Germinal center (tissue), 1 donor: ENCODE data around the gene NDN.
"Not testable (repeated sequence)": the region's sequence is repeated elsewhere in the genome, so short reads cannot be mapped to it uniquely, and the experiment has no call there.

ENCODE experiments used
- DNase-seq: peaks from one replicate; pipeline ENCODE4 v3.0.0; 2012; ENCODE audit warnings: mixed read lengths, low spot score

The NDN gene

DNA sequence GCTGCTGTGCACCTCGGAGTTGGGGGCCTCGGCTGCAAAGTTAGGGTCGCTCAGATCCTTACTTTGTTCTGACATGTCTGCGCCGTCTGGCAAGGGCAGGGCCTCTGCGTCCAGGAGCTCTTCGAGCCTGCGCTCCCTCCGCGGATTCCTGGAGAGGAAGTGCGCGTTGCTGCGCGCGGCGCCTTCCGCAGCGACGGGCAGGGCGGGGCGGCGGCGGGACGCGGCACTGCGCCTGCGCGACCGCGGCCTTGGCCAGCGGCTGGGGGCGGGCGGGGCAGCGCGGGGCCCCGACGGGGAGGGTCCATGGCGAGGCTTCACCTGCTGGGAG is at the start of gene NDN:
TSS of gene NDN (minus strand) at position 163 of the 328 bp plus-strand sequence. CDS start at position 75, 88 bp downstream.
- DNase-seq: peak; percentile 12

GRCh38 chr15:23736033-23736673 is 49.0 kb upstream of the NDN start:
- no peak for DNase-seq

- no peak for DNase-seq
These were observed 47.8 kb upstream of the NDN start for GRCh38 chr15:23734862-23735261.

- DNase-seq: not testable (repeated sequence)
These were observed 27.0 kb upstream of the NDN start for GRCh38 chr15:23713874-23714656.

DNA sequence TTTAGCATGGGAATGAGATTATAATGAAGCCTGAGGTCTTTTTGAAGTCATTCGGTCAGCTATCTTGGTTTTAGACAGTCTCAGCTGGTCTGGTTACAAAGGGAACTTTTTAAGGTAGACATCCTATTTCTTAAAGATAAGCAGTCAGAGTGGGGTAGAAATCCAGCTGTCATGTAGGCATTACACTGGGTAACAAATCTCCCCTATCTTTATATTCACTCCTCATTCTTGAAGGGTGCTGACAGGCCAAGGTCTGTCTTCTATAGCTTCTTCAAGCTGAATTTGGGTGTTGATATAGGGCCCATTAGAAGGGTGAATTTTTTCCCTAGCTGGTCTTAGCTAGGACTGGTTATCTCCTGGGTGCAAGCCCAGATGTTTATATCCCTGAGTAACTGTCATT is 21.2 kb upstream of the NDN start:
- no peak for DNase-seq

- no peak for DNase-seq
These were observed 8.2 kb upstream of the NDN start for GRCh38 chr15:23695282-23695681.

DNA sequence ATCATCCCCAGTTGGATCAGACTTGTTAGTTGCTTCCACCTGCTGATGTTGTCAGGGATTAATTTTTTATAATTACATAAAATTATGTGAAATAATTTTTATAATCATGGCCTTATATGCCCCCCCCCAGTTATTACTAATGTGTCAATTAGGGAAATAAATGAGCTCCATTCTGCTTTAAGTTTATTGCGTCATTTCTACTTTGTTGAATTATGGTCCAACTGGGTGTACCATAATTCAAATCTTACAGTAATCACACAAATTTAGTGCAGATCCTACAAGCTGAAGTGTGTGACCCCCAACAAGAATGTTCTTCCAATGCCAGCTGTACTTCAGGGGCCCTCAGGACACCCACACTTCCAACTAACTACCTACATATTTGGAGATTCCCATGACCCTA is 7.5 kb upstream of the NDN start:
- no peak for DNase-seq

- DNase-seq: no peak
These were observed 3.3 kb upstream of the NDN start for GRCh38 chr15:23690450-23690852.

- DNase-seq: no peak
These were observed 2.9 kb upstream of the NDN start for GRCh38 chr15:23690015-23690414.

DNA sequence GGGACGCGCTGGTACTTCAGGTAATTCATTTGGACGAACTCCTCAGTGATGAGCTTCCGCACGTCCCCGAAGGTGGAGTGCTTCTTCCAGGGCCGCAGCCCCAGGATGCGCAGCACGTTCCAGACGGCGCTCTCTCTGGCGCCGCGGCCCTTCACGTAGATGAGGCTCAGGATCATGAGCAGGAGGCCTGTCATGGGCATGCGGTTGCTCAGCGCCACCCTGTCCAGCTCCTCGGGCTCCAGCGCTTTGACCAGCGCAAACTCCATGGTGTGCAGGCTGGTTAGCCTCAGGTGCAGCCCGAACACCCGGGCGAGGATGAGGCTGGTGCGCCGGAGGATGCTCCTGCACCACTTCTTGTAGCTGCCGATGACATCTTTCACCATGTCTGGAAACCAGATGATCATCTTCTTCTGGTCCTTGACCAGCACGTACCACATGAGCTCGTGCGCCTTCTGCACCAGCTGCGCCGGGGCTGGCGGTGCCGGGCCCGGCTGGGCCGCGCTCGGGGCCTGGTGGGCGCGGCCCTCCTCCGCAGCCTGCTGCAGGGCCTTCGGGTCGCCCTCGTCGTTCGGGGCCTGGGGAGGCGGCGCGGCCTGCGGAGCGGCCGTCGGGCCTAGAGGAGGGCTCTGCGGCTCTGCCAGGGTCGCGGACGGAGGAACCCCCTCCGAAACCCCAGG is 501 bp downstream of the NDN start:
- no peak for DNase-seq

DNA sequence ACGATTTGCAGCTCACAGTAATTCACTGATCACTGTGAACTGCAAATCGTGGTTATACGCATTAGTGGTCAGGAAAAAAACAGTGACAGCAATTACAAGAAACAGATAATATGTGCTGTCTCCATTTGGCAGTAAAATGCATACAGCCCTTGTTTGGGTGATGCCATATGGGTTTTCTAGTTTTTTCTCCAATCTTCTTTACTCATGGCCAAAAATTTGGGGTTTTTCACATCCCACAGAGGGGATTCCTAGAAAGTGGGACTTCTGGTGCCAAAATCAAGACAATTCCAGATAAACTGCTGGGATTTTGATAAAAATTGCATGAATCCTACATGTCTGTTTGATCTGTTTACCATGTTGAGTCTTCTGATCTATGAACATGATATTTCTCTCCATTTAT is 15.6 kb downstream of the NDN start:
- no peak for DNase-seq

DNA sequence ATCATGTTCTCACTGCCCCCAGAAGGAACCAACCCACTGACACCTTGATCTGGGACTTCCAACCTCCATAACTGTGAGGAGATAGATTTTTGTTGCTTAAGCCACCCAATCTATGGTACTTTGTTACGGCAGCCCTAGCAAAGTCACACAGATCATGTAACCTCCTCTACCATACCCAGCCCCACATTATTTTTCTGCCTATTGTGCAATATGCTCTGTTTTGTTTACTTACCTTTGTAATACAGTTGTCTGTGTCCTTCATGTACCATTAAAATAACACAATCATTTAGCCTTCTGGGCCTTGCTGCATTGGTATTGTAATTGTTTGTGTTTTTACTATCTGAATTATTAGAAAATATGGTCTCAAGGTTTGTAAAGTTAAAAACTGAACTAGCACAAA is 16.1 kb downstream of the NDN start:
- DNase-seq: no peak

GRCh38 chr15:23663232-23663631 is 23.9 kb downstream of the NDN start:
- DNase-seq: no peak

DNA sequence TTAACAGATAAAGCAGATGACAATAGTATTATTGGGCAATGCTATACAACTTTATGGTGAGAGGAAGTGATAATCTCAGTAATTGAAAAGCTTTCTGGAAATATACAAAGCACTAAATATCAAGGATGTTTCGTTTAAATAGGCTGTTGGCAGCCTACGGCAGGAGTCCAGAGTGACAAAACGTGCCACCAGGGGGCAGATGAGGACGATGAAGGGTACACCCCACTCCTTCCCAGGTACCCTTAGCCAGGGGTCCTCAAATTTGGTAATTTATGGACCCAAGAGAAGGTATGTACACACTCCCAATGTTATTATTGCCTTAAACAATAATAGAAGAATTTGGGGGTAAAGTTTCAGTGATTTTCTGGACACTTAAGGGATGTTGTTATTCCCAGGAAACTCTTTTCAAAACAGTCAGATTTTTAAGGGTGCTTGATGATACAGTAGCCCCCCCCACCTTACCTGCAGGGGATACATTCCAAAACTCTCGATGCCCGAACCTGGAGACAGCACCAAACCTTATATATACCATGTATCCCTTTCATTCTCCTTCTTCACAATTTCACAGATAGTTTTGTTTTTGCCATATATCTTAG is 38.1 kb downstream of the NDN start:
- DNase-seq: peak; percentile 10

GRCh38 chr15:23647421-23648370 is 39.4 kb downstream of the NDN start, which contains the start of gene MAGEL2:
MAGEL2 (minus strand) TSS chr15:23647867; CDS start chr15:23647742, 125 bp downstream.
- no peak for DNase-seq

DNA sequence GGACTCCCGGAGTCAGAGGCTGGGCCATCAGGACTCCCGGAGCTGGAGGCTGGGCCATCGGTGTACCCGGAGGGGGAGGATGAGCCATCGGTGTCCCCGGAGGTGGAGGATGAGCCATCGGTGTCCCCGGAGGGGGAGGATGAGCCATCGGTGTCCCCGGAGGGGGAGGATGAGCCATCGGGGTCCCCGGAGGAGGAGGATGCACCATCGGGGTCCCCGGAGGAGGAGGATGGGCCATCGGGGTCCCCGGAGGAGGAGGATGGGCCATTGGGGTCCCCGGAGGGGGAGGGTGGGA is 40.2 kb downstream of the NDN start:
- DNase-seq: no peak

DNA sequence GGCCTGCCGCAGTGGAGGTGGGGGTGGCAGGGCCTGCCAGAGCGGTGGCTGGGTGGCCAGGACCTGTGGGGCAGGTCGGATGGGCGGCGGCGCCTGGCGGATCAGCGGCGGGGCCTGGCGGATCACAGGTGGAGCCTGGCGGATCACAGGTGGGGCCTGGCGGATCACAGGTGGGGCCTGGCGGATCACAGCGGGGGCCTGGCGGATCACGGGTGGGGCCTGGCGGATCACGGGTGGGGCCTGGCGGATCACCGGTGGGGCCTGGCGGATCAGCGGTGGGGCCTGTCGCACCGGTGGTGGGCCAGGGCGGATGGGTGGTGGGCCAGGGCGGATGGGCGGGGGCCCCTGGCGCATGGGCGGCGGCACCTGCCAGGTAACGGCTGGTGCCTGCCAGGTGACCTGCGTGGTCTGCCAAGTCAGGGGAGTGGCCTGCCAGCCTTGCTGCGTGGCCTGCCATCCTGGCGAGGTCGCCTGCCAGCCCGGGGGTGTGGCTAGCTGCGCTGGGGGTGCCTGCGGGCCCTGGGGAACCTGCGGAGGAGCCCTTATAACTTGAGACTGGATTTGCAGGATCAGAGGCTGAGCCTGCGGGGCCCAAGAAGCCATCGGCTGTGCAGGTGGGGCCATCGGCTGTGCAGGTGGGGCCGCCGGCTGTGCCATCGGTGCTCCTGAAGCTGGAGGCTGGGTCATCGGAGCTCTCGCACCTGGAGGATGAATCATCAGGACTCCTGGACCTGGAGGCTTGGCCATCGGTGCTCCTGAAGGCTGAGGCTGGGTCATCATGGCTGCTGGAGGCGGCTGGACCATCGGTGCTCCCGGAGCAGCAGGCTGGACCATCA is 40.7 kb downstream of the NDN start:
- no peak for DNase-seq

GRCh38 chr15:23645371-23646164 is 41.5 kb downstream of the NDN start:
- no peak for DNase-seq

- no peak for DNase-seq
These were observed 42.3 kb downstream of the NDN start for GRCh38 chr15:23644829-23645228.

DNA sequence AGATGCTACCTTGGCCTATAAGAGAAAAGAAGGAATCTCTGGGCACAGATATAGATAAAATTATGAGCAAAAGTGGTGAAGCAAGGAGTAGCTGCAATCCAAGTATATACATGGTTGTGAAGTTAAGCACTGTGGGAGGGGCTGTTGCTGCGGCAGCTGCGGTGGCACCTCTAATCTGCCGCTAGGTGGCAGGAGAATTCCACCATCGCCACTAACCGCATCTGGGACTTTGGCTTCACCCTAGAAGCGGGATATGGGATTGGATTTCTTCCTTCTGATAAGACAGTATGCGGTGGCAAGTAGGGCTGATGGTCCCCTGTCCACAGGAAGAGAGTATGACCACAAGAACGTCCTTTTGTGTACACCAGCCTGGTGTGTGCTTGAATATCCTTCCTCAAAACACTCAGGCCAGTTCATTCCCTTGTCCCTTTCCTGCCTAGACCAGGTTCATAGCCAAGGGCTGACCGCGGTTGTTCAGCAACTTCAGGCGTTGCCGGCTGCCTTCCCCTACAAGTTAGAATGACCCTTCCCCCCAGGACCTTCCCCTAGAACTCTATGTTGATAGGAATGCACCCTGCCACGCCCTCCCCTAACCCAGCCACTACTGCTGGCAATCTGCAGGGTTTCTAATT is 44.6 kb downstream of the NDN start:
- DNase-seq: peak; percentile 36
